ENCODE data around the gene TSEN2.
"Not testable (repeated sequence)": the region's sequence is repeated elsewhere in the genome, so short reads cannot be mapped to it uniquely, and the experiment has no call there.

Gene TSEN2

DNA sequence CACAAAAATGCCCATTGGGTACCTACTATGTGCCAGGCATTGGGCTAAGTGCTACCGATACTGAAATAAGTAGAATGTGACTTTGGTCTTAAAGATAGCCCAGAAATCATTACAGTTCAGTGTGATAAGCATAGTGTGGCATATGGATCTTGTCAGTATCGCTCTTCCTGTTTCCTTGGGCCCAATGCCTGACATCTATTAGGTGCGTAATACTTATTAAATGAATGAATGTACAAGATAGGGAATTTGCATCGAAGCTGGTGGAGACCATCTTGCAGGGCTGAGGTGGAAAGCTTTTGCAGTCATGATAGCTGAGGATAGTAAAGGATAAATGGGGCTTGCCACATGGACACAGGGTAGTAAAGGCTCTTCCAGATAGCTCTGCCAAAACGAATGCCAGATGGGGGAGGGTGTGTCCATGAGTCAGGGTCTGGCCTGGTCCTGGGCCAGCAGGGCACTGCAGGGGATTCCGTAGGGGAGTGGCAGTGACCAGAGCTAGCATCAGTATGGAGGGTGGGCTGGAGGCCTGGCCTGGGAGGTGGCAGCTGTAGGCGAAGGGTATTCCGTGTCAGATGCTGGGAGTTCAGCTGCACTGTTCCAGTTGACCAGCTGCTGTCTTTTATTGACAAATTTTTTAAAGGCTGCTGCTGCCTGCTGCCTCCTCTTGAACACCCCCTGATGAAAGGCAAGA lies 23.5 kb downstream of the TSEN2 start:
- no peak for DNase-seq

GRCh38 chr3:12508291-12508700 lies 24.0 kb downstream of the TSEN2 start:
- no peak for DNase-seq

DNA sequence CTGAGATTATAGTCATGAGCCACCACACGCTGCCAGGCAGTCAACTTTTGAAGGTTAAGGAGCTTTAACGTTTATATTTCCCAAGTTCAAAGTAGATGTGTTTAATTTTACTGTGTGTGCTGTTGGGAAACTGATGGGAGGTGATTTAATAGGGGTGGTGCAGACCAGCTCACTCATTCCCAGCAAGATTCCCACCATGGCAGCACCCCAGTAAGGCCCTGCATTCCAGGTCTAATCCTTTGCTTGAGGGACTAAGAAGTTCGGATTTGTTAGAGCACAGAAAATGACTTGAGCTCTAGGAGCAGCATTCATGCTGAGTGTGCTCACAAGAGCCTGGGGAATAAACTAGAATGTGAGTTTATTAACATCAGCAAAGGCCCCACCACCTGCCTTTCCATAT lies 25.2 kb downstream of the TSEN2 start:
- no peak for DNase-seq

- no peak for DNase-seq
Observed at GRCh38 chr3:12512534-12513118, 28.3 kb downstream of the TSEN2 start.

DNA sequence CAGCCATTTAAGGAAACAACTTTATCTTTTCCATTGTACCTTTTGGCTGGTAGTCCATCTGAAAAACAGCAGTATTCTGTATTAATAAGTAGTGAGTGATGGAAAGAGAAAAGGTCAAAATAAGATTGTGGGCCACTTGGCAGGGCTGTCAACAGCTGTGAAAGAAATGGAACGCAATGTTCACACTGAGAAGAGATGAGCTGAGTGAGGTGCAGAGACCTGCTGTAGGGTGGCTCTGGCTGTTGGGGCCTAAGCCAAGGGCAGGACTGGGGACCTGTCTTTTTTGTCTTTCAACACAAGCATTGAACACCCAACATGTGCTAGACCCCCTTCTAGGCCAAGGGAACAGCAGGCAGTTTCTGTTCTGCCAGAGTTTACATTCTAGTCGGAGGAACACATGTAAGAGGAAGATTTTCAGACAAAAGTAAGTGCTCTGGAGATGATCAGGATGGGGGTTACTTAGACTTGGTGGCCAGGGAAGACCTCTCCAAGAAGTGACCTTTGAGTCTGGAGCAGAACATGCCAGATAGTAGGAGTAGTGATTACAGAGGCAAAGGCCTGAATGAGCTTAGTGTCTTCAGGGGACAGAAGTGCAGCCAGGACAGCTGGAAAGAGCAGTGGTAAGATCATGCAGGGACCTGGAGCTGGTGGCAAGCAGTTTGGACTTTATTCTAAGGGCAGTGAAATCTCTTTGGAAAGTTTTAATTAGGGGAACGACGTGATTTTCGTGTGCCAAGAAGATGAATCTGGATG lies 29.6 kb downstream of the TSEN2 start:
- DNase-seq = no peak

GRCh38 chr3:12515631-12516030 lies 31.4 kb downstream of the TSEN2 start:
- no peak for DNase-seq

DNA sequence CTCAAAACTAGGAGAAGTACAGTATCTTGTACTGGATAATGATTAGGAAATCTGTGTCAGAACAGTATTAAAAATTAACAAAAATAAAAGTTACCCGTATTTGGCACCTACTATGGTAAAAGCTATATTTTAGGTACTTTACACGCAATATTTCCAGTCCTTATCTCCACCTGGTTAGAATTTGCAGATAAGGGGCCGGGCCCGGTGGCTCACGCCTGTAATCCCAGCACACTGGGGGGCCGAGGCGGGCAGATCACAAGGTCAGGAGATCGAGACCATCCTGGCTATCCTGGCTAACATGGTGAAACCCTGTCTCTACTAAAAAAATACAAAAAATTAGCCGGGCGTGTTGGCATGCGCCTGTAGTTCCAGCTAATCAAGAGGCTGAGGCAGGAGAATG lies 32.6 kb downstream of the TSEN2 start:
- DNase-seq = no peak

- DNase-seq = no peak
Observed at GRCh38 chr3:12518261-12519028, 34.2 kb downstream of the TSEN2 start.

- DNase-seq = no peak
Observed at GRCh38 chr3:12521010-12521409, 36.7 kb downstream of the TSEN2 start.

- no peak for DNase-seq
Observed at GRCh38 chr3:12522721-12523120, 38.4 kb downstream of the TSEN2 start.

- DNase-seq = no peak
Observed at GRCh38 chr3:12527757-12528143, 43.5 kb downstream of the TSEN2 start.

DNA sequence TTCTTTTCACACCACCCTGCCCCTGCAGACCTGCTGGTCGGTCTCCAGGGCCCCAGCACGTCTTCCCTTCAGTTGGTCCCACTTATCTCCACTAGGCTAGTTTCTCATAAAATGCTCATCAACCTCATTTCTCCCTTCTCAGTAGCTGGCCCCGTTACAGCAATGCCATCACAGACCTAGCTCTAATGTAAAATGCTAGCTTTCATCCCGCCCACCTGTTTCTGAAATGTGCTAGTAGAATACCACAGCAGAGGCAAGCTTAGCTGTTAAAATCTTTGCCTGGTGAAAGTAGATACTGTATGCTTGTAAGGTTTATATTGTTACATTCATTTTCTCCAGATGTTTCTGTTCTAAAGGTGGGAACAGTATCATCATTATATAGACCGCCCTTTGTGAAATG lies 47.9 kb downstream of the TSEN2 start:
- no peak for DNase-seq

GRCh38 chr3:12536423-12536822 lies 52.1 kb downstream of the TSEN2 start:
- DNase-seq = no peak

DNA sequence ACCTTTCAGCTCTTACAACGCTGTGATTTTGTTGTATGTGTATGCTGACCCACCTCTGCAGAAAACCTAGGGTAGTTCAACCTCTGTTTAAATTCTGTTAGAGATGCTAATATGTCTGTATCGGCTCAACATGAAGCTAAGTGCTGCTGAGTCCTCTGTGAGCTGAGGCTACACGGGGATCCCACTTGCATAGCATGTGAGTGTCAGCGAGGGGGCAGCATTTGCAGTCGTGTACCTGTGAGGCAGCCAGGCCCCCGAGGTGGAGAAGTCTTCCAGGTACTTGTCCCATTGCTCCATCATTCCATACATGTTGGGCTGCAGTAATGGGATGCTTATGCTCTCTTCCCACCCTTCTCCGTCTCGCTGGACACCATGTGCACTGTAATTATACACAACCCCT lies 57.3 kb downstream of the TSEN2 start:
- no peak for DNase-seq

- DNase-seq = not testable (repeated sequence)
Observed at GRCh38 chr3:12543497-12543896, 59.2 kb downstream of the TSEN2 start.

- DNase-seq = no peak
Observed at GRCh38 chr3:12544652-12545472, 60.6 kb downstream of the TSEN2 start.

DNA sequence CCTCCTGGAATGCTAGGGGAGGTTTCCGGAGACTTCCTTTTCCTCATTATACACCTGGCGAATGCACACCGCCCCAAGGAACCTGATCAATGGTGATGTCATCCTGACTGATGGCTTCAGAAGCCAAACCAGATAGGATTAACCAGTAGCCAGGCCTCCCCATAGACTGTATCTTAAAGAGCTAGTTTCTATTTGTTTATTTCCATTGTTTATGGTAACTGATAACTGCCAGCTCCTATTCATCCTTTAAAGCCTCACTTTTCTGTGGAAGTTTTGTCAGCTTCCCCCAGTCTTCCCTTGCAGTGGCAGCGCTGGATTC lies 61.2 kb downstream of the TSEN2 start, which contains the start of gene MKRN2OS:
MKRN2OS (minus strand) TSS at position 27 of the 319 bp plus-strand sequence. CDS start 35 bp downstream, outside the sequence.
- DNase-seq = no peak

- no peak for DNase-seq
Observed at GRCh38 chr3:12549971-12550760, 65.9 kb downstream of the TSEN2 start.

- DNase-seq = no peak
Observed at GRCh38 chr3:12553921-12554391, 69.7 kb downstream of the TSEN2 start.

- DNase-seq = no peak
Observed at GRCh38 chr3:12556314-12556689, 72.0 kb downstream of the TSEN2 start.

GRCh38 chr3:12556690-12557472 lies 72.6 kb downstream of the TSEN2 start, which contains the start of gene MKRN2:
Gene MKRN2, plus strand, starts transcription at chr3:12557087. Its CDS starts 64 bp downstream, at chr3:12557151.
- peak; percentile 22 to 64 for DNase-seq

Measured in cerebellar nuclear complex (tissue), 1 donor.